Activated CD4-positive, alpha-beta memory T cell treated with anti-CD3 and anti-CD28 coated beads, Interleukin-2, amount 10 ng/mL, durations not matched to agents 7 days and 5 days (primary cell): Measurements from ENCODE around the gene PRKCH. TPM values are rescaled to one million over a fixed set of nuclear protein-coding genes. Genes with fewer than 3 reads are reported as not detected.

ENCODE experiments used
- CTCF ChIA-PET: fragments of 350-600 bp; sonication (Branson Sonifier 250); formaldehyde crosslinking; loops from one replicate; lab custom pipeline; 2021; ENCODE audit warnings: antibody characterized with exemption, inconsistent platforms; lab: Charles Lee
- POLR2A ChIA-PET: fragments of 350-600 bp; sonication (Branson Sonifier 250); formaldehyde crosslinking; loops from one replicate; lab custom pipeline; 2021; ENCODE audit warnings: antibody characterized with exemption; lab: Charles Lee
- DNase-seq: peaks from one replicate; pipeline ENCODE4 v3.0.0-alpha.2; 2020
- H3K27ac Mint-ChIP-seq: one replicate; pipeline ENCODE4 v1.8.0; 2021; ENCODE audit warnings: mild to moderate bottlenecking, mixed read lengths
- H3K27me3 Mint-ChIP-seq: one replicate; pipeline ENCODE4 v1.8.0; 2021; ENCODE audit warnings: mixed read lengths
- H3K36me3 Mint-ChIP-seq: one replicate; pipeline ENCODE4 v1.8.0; 2021; ENCODE audit warnings: low read depth, mixed read lengths
- H3K4me1 Mint-ChIP-seq: one replicate; pipeline ENCODE4 v1.8.0; 2021; ENCODE audit warnings: mixed read lengths
- H3K4me3 Mint-ChIP-seq: one replicate; pipeline ENCODE4 v1.8.0; 2021; ENCODE audit warnings: mild to moderate bottlenecking, mixed read lengths
- H3K9me3 Mint-ChIP-seq: one replicate; pipeline ENCODE4 v1.8.0; 2021; ENCODE audit warnings: mixed read lengths
- total RNA-seq, 2 experiments: library from RNA; stranded (reverse); gene quantifications; one replicate each; pipeline ENCODE4 v1.2.3, GENCODE V29; 2021

The PRKCH gene
- total RNA-seq, 2 experiments from 2014 or later, result 186 to 195 TPM

DNA sequence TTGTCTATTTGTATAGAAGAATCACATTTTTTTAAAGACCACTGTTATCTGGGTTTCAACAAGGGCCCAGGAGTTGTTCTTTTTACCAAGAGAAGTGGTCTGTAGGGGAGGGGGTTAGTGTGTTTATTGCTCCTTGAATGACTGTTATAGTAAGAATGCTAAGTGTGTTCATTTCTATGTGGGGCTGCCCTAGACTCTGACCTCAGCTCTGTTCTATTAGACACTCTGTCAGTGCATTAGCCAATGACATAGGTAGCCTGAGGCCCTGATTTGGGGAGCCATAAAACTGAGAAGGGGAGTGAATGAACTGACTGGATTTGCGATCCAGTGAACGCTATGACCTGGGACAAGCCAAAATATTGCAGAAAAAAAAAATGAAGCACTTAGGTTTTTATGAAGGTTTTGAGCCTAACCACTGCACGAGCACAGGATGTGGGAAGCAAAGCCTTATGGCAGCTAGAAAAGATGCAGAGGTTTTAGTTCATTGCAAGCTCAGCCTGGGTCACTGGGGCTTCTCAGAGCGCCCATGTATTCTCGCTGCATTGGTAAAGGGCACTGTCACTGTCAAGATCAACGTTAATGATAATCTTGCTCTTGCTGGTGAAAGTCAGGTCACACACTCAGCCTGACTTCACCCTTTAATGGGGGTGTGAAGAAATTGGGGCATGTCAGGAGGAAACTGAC lies 63.8 kb downstream of the PRKCH start:
- Mint-ChIP-seq H3K36me3 (peaks cover 28% of the 10 kb centered on the region), H3K4me1 (no peaks in the 10 kb centered on the region), H3K9me3 (no peaks in the 10 kb centered on the region), H3K27me3 (no peaks in the 10 kb centered on the region), H3K4me3 (no peak overlapping the region), H3K27ac (no peak overlapping the region)
- CTCF ChIA-PET, result interaction anchor here (0.8 to 0.9 kb wide), 2 partner anchors 52 to 98 kb away, joined by 3 to 4 read pairs; no protein-coding TSS in a partner anchor
- POLR2A ChIA-PET, result interaction anchor here (0.7 to 7.3 kb wide), 13 partner anchors 9 to 87 kb away, joined by 3 to 69 read pairs (median 6); partner anchors contain the start of gene PRKCH
- peak; percentile 80 for DNase-seq

DNA sequence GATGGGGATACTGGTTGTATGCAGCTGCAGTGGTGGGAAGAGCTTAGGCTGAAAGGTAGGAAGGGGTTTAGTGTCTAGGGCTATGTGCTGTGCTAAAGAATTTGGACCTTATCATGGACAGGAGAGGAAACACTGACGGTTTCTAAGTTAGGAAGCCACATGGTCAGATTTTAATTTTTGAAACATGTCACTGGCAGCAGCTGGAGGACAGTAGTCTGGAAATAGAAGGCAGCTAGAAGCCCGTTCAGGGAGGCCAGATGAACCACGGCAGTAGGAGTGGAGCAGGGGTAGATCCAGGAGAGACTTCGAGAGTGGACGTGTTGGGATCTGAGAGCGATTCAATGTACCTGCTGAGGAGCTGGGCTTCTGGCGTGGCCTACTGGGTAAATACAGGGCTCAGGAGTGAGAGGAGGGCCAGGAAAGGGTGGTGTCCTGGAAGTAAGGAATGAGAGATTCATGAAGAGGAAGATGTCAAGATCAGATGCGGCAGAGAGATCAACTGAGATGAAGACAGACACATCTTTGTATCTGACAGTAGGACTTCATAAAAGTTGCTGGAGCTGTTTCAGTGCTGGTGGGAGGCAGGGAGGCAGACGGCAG lies 64.9 kb downstream of the PRKCH start:
- no peak for DNase-seq
- H3K36me3 Mint-ChIP-seq, result peaks cover 23% of the 10 kb centered on the region
- H3K27ac Mint-ChIP-seq, result no peak overlapping the region
- no peaks in the 10 kb centered on the region for H3K9me3 Mint-ChIP-seq
- H3K4me1 Mint-ChIP-seq, result no peaks in the 10 kb centered on the region
- H3K27me3 Mint-ChIP-seq, result no peaks in the 10 kb centered on the region
- H3K4me3 Mint-ChIP-seq, result no peak overlapping the region
- ChIA-PET POLR2A (interaction anchor here (1.1 to 7.3 kb wide), 11 partner anchors 8 to 65 kb away, joined by 3 to 69 read pairs (median 10); partner anchors contain the start of gene PRKCH), CTCF (interaction anchor here (2.1 to 2.8 kb wide), 3 partner anchors 17 to 55 kb away, joined by 6 to 11 read pairs (median 7); no protein-coding TSS in a partner anchor)

GRCh38 chr14:61387076-61387475 lies 65.7 kb downstream of the PRKCH start:
- no peaks in the 10 kb centered on the region for H3K27me3 Mint-ChIP-seq
- H3K36me3 Mint-ChIP-seq, result peaks cover 27% of the 10 kb centered on the region
- no peak overlapping the region for H3K27ac Mint-ChIP-seq
- ChIA-PET CTCF (interaction anchor here (1.6 to 2.8 kb wide), 4 partner anchors 16 to 90 kb away, joined by 5 to 11 read pairs (median 6); no protein-coding TSS in a partner anchor), POLR2A (interaction anchor here (1.2 to 7.3 kb wide), 9 partner anchors 11 to 86 kb away, joined by 4 to 69 read pairs (median 17); partner anchors contain the start of gene PRKCH)
- no peak for DNase-seq
- H3K9me3 Mint-ChIP-seq, result no peaks in the 10 kb centered on the region
- peaks cover under 1% of the 10 kb centered on the region for H3K4me1 Mint-ChIP-seq
- no peak overlapping the region for H3K4me3 Mint-ChIP-seq

DNA sequence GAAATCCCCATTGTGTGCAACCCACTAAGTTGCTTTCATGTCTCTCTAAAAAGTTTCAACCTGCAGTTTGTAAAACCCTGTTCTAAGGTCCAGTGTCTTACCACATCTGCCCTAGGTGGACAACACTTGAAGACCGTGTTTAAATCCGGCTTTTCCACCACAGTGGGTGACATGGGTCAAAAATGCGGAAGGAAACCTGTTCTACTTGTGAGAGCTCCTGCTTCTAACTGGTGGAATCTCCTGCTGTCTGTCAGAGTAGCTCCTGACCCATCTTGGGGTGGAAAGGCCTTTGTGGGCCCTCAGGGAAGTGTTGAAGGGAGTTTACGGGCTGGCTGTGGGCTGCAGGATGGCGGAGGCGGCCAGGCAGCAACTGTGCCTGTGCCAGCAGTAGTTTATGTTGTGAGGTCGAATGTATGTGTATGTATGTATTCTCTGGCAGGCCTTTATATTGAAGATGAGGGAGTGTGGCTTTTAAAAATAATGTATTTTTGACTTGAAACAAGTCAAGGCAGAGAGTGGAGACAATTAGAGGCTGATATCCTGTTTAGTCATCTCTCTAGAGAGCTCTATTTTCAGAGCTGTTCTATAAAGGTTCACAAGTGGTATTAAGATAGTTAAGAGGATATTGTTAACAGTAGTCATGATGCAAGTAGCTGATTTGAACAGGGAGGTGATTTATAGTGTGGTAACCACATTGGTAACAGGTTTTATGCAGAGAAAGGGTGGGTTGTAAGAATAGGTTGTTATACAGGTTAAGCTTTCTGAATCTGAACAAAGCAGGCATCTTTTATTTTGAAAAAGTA lies 67.0 kb downstream of the PRKCH start:
- peaks cover 13% of the 10 kb centered on the region for H3K4me1 Mint-ChIP-seq
- no peaks in the 10 kb centered on the region for H3K27me3 Mint-ChIP-seq
- ChIA-PET POLR2A (interaction anchor here (0.8 to 7.3 kb wide), 19 partner anchors 12 to 137 kb away, joined by 3 to 69 read pairs (median 6); partner anchors contain the start of gene PRKCH), CTCF (interaction anchor here (1.1 to 2.8 kb wide), 9 partner anchors 12 to 99 kb away, joined by 3 to 11 read pairs (median 5); no protein-coding TSS in a partner anchor)
- peaks cover 35% of the 10 kb centered on the region for H3K36me3 Mint-ChIP-seq
- peak overlapping the region; percentile 41 for H3K4me3 Mint-ChIP-seq
- H3K27ac Mint-ChIP-seq, result no peak overlapping the region
- H3K9me3 Mint-ChIP-seq, result no peaks in the 10 kb centered on the region
- DNase-seq, result peak; percentile 40

DNA sequence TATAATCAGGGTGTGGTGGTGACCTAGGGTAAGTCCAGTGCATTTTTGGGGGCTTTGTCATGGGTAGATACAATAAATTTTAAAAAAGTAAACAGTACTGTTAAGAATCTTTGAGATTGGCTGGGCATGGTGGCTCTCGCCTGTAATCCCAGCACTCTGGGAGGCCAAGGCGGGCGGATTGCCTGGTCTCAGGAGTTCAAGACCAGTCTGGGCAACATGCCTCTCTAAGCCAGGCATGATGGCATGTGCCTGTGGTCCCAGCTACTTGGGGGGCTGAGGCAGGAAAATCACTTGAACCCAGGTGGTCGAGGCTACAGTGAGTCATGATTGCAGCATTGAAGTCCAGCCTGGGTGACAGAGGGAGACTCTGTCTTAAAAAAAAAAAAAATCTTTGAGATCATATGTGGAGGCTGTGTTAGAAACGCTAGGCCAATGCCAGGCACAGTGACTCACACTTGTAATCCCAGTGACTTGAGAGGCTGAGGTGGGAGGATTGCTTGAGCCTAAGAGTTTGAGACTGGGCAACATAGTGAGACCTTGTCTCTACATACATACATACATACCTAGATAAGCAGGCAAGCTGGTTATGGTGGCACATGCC lies 67.7 kb downstream of the PRKCH start:
- ChIA-PET CTCF (interaction anchor here (0.7 to 2.8 kb wide), 8 partner anchors 11 to 242 kb away, joined by 3 to 11 read pairs (median 3); no protein-coding TSS in a partner anchor), POLR2A (interaction anchor here (0.8 to 7.3 kb wide), 19 partner anchors 11 to 136 kb away, joined by 3 to 69 read pairs (median 5); partner anchors contain the start of gene PRKCH)
- Mint-ChIP-seq H3K27ac (no peak overlapping the region), H3K27me3 (no peaks in the 10 kb centered on the region), H3K9me3 (no peaks in the 10 kb centered on the region), H3K36me3 (peaks cover 37% of the 10 kb centered on the region), H3K4me3 (peak overlapping the region; percentile 41), H3K4me1 (peaks cover 18% of the 10 kb centered on the region)
- DNase-seq, result no peak

DNA sequence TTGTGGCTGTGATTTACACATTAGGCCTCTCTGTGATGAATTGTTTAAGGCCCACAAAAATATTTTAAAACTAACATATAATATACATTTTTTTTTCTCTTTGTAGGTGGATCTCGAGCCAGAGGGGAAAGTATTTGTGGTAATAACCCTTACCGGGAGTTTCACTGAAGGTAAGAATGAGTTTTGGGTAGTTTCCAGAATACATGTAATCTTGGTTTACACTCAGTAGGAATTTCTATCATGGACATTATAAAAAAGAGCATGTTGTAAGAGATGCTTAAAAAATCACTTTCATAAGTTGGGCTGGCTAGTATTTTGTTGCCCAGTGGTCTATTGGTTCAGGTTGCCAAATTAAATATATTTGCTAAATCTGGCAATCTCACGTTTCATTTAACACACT lies 69.7 kb downstream of the PRKCH start:
- POLR2A ChIA-PET, result interaction anchor here (0.6 to 7.3 kb wide), 13 partner anchors 9 to 69 kb away, joined by 3 to 62 read pairs (median 4); partner anchors contain the start of gene PRKCH
- no peak overlapping the region for H3K4me3 Mint-ChIP-seq

DNA sequence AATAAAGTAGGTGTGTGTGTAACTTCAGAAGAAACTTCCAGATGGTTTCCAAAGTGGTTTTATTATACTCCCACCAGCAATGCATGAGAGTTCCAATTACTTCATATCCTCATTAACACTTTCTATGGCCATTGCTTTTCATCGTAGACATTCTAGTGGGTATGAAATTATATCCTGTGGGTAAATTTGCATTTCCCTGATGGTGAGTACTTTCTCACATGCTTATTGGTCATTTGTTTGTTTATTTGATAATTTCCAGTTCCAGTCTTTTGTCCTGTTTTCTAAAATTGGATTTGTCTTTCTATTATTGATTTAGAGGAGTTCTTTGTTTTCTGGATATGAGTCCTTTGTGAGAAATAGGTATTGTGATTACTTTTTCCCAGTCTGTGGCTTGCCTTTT lies 70.9 kb downstream of the PRKCH start:
- Mint-ChIP-seq H3K27ac (no peak overlapping the region), H3K9me3 (no peaks in the 10 kb centered on the region), H3K4me3 (no peak overlapping the region), H3K4me1 (peaks cover 42% of the 10 kb centered on the region), H3K27me3 (no peaks in the 10 kb centered on the region), H3K36me3 (peaks cover 66% of the 10 kb centered on the region)
- POLR2A ChIA-PET, result no interaction called here
- no peak for DNase-seq
- CTCF ChIA-PET, result no interaction called here

More for the DNA sequence above, 69.7 kb downstream of the PRKCH start:
- CTCF ChIA-PET, result no interaction called here
- Mint-ChIP-seq H3K4me1 (peaks cover 31% of the 10 kb centered on the region), H3K36me3 (peaks cover 55% of the 10 kb centered on the region), H3K27ac (peak overlapping the region; percentile 55), H3K9me3 (no peaks in the 10 kb centered on the region), H3K27me3 (no peaks in the 10 kb centered on the region)
- DNase-seq, result no peak

DNA sequence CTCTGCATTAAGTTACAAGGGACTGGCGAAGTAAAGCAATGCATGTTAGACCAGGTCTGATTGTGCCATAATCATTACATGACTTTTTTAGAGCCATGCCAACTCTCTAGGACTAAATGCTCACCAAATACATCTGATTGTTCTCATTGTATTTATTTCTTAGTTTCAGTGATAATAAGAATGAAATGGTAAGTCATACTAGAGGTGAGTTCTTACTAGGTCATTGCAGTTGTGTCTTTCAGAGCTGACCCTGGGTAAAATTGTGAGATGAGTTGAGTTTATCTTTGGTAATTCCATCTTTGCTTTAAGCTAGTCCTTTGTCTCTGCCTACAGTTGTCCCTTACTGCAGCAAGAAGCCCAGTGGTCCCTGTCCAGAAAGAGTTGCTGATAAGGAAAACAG lies 73.2 kb downstream of the PRKCH start:
- ChIA-PET POLR2A (interaction anchor here (0.9 to 1.5 kb wide), 2 partner anchors 9 kb away, joined by 4 to 6 read pairs; no protein-coding TSS in a partner anchor), CTCF (no interaction called here)
- no peaks in the 10 kb centered on the region for H3K27me3 Mint-ChIP-seq
- H3K9me3 Mint-ChIP-seq, result no peaks in the 10 kb centered on the region
- H3K36me3 Mint-ChIP-seq, result peaks cover 79% of the 10 kb centered on the region
- DNase-seq, result no peak
- H3K4me1 Mint-ChIP-seq, result peaks cover 60% of the 10 kb centered on the region
- no peak overlapping the region for H3K4me3 Mint-ChIP-seq
- no peak overlapping the region for H3K27ac Mint-ChIP-seq

DNA sequence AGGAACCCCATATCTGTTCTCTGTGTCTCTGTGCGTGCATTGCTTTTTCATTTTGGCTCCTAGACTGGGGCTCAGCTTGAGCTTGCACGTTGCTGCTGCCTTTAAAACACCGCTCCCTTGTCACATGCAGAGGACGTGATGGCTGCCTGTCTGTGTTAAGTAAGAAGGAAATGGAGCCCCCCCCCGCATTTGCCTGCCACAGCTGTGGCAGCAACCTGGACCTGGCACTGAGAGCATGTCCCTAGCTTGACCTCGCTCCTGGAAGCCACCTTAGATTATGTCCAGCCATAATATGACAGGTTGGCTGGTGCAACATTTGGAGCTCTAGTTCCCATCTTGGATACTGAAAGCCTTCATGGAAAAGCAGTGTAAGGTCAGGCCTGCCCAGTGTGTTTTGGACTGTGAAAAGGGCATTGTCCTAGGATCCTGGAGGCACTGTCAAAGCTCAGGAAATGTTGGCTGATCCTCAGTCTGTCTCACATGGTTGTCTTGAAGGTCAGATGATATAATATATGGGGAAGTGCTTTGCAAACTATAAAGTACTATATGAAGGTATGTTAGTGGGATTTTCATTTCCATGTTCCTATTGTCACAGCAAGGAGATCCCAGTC lies 73.8 kb downstream of the PRKCH start:
- Mint-ChIP-seq H3K4me3 (no peak overlapping the region), H3K27ac (no peak overlapping the region), H3K9me3 (no peaks in the 10 kb centered on the region), H3K27me3 (no peaks in the 10 kb centered on the region), H3K4me1 (peaks cover 60% of the 10 kb centered on the region), H3K36me3 (peaks cover 79% of the 10 kb centered on the region)
- POLR2A ChIA-PET, result interaction anchor here (0.5 to 1.5 kb wide), 3 partner anchors 8 to 71 kb away, joined by 3 to 6 read pairs (median 4); no protein-coding TSS in a partner anchor
- DNase-seq, result no peak
- CTCF ChIA-PET, result no interaction called here

DNA sequence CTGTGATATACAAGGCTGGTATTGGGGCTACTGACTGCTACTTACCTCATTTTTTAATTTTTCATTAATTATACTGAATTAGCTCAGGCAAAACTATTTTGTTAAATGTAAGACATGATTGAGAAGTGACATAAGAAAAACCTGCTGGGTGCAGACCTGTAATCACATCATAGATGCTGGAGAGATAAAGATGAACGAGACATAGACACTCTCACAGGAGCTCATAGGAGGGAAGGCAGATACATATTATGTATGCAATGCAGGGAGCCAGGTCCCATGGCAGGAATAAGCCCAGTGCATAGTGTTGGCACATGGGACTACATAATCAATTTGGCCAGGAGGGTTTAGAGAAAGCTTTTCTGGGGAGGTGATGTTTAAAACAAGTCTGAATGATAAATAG lies 74.9 kb downstream of the PRKCH start:
- Mint-ChIP-seq H3K9me3 (no peaks in the 10 kb centered on the region), H3K27ac (no peak overlapping the region), H3K4me3 (no peak overlapping the region), H3K27me3 (no peaks in the 10 kb centered on the region), H3K4me1 (peaks cover 70% of the 10 kb centered on the region), H3K36me3 (peaks cover 76% of the 10 kb centered on the region)
- POLR2A ChIA-PET, result interaction anchor here (0.7 to 1.6 kb wide), 2 partner anchors 36 to 37 kb away, joined by 3 read pairs; no protein-coding TSS in a partner anchor
- DNase-seq, result no peak
- CTCF ChIA-PET, result no interaction called here

GRCh38 chr14:61396694-61397093 lies 75.3 kb downstream of the PRKCH start:
- peak overlapping the region; percentile 33 for H3K27ac Mint-ChIP-seq
- H3K9me3 Mint-ChIP-seq, result no peaks in the 10 kb centered on the region
- peaks cover 75% of the 10 kb centered on the region for H3K4me1 Mint-ChIP-seq
- DNase-seq, result no peak
- POLR2A ChIA-PET, result interaction anchor here (1.6 kb wide), 1 partner anchor 36 kb away, joined by 3 read pairs; no protein-coding TSS in a partner anchor
- CTCF ChIA-PET, result no interaction called here
- peaks cover 76% of the 10 kb centered on the region for H3K36me3 Mint-ChIP-seq
- no peaks in the 10 kb centered on the region for H3K27me3 Mint-ChIP-seq
- H3K4me3 Mint-ChIP-seq, result no peak overlapping the region
